GM12878 (cell line): ENCODE results near the gene BUD23. TPM values are rescaled to one million over a fixed set of nuclear protein-coding genes. Genes with fewer than 3 reads are reported as not detected.

Experiments
- CHD2 ChIP-seq: IDR thresholded peaks from 2 replicates; pipeline ENCODE4 v1.6.1; 2011; ENCODE audit warnings: low read depth, low read length, improper control_type of control experiment, borderline replicate concordance
- CHD4 ChIP-seq: fragments of 200-600 bp; sonication (generic); IDR thresholded peaks from 2 replicates; pipeline ENCODE4 v1.6.1; 2016; ENCODE audit warnings: mild to moderate bottlenecking
- IKZF2 ChIP-seq, 2 experiments: fragments of 450-650 bp; IDR thresholded peaks; 2 replicates each; pipeline ENCODE4 v1.6.1; 2017; ENCODE audit warnings: mild to moderate bottlenecking in 2 of 2, moderate library complexity in 2 of 2
- JUND ChIP-seq: IDR thresholded peaks from 2 replicates; pipeline ENCODE4 v1.6.1; 2012; ENCODE audit warnings: low read depth, mild to moderate bottlenecking, low read length, improper control_type of control experiment, moderate library complexity
- NRF1 ChIP-seq: conservative IDR thresholded peaks from 2 replicates; pipeline ENCODE4 v1.6.1; 2011; ENCODE audit warnings: mild to moderate bottlenecking, low read depth, low read length, improper control_type of control experiment
- TAF1 ChIP-seq: IDR thresholded peaks from 2 replicates; pipeline ENCODE4 v1.6.1; 2011; ENCODE audit warnings: mild to moderate bottlenecking, low read depth, low read length, borderline replicate concordance
- polyA plus RNA-seq, 11 experiments: library from polyadenylated mRNA; depleted of rRNA in 4 of 11; unstranded in 6 of 11; stranded (reverse) in 5 of 11; fragments of >200 nt; fragmentation: Nextera tagmentation in 4 of 11; fragmentation: Illumina TruSeq in 1 of 11; extraction: Ambion mirVana in 4 of 11; extraction: Trizol in 1 of 11; gene quantifications; 1 replicate in 1 of 11; 2 replicates in 10 of 11; pipeline versions ENCODE4 v1.2.1 to v1.2.3, GENCODE V29; 2011 to 2016; ENCODE audit warnings: inconsistent platforms in 2 of 11, missing spikeins in 2 of 11, low read depth in 1 of 11
- total RNA-seq, 4 experiments: library from RNA; depleted of rRNA in 3 of 4; stranded (reverse); fragments of >200 nt in 3 of 4; fragmentation: Illumina TruSeq in 1 of 4; extraction: Trizol in 1 of 4; gene quantifications; 2 replicates each; pipeline versions ENCODE4 v1.2.1 to v1.2.3, GENCODE V29; 2013 to 2021
- TF ChIP-seq, protein P1 (sequence below): fragments of 450-650 bp; IDR thresholded peaks from 2 replicates; pipeline ENCODE4 v1.6.1; 2018; ENCODE audit warnings: mild to moderate bottlenecking, low read depth, moderate library complexity; ENCODE audit not compliant: partially characterized antibody
- TF ChIP-seq, protein P2 (sequence below): fragments of 450-650 bp; IDR thresholded peaks from 2 replicates; pipeline ENCODE4 v1.6.1; 2014; ENCODE audit warnings: mild to moderate bottlenecking

BUD23 gene
- total and polyA plus RNA-seq, 10 of the 15 experiments (the other 5 are each of a cell fraction or from before 2014, with no cell fraction given): 36.4 to 138 (median 99.5) TPM

DNA sequence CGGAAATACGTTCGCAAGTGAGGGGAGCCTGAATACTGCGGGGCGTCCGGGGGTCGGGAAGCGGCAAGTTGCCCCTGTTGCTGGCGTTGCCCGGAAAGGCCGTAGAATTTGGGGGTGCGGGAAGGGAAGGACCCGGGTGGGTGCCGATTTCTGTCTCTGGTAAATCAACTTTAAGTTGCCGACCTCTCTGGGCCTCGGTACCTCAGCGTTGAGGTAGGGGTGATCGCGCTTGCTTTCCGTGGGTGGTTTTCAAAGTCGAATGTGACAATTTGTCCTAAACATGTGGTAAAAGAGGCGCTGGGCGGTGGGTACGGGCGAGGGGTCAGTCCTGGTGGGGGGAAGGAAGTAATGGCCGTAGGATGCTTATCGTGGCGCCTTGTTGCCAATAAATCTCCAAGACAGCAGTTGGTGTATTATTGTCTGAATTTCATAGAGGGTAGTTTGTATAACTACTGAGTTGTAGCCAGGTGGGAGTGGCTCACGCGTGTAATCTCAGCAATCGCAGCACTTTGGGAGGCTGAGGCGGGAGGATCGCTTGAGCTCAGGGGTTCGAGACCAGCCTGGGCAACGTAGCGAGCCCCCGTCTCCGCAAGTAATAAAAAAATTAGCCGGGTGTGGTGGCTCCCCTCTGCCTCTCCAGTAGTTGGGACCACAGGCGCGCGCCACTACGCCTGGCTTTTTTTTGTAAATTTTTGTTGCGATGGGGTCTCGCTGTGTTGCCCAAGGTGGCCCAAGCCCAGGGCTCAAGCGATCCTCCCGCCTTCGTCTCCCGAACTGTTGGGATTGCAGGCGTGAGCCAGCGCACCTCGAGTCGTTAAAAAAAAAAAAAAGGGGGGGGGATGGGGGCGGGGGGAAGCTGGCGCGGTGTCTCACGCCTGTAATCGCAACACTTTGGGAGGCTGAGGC lies 644 bp downstream of the BUD23 start (continued):
- no peak for TF ChIP-seq CHD2
- no peak for TF ChIP-seq JUND
- TF ChIP-seq NRF1: no peak
- TF ChIP-seq, protein P1, sequence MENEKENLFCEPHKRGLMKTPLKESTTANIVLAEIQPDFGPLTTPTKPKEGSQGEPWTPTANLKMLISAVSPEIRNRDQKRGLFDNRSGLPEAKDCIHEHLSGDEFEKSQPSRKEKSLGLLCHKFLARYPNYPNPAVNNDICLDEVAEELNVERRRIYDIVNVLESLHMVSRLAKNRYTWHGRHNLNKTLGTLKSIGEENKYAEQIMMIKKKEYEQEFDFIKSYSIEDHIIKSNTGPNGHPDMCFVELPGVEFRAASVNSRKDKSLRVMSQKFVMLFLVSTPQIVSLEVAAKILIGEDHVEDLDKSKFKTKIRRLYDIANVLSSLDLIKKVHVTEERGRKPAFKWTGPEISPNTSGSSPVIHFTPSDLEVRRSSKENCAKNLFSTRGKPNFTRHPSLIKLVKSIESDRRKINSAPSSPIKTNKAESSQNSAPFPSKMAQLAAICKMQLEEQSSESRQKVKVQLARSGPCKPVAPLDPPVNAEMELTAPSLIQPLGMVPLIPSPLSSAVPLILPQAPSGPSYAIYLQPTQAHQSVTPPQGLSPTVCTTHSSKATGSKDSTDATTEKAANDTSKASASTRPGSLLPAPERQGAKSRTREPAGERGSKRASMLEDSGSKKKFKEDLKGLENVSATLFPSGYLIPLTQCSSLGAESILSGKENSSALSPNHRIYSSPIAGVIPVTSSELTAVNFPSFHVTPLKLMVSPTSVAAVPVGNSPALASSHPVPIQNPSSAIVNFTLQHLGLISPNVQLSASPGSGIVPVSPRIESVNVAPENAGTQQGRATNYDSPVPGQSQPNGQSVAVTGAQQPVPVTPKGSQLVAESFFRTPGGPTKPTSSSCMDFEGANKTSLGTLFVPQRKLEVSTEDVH: no peak
- no peak for TF ChIP-seq IKZF2 (IDR thresholded peaks at IDR 0.05)
- TF ChIP-seq, protein P2, sequence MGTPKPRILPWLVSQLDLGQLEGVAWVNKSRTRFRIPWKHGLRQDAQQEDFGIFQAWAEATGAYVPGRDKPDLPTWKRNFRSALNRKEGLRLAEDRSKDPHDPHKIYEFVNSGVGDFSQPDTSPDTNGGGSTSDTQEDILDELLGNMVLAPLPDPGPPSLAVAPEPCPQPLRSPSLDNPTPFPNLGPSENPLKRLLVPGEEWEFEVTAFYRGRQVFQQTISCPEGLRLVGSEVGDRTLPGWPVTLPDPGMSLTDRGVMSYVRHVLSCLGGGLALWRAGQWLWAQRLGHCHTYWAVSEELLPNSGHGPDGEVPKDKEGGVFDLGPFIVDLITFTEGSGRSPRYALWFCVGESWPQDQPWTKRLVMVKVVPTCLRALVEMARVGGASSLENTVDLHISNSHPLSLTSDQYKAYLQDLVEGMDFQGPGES: no peak
- TF ChIP-seq TAF1: no peak
- TF ChIP-seq CHD4: no peak
- TF ChIP-seq, all 136 proteins: peak for 5
